ENCODE data around the gene CRY2.

CRY2 gene

GRCh38 chr11:45860764-45861510 lies 13.7 kb downstream of the CRY2 start:
- H3K4me3 ChIP-seq (ENCODE audit: control insufficient read depth in 1 of 7, extremely low read depth in 1 of 7, insufficient read depth in 4 of 7, low read depth in 2 of 7, low read length in 6 of 7) = no peak overlapping the region
- ChIA-PET POLR2A (no interaction called here), CTCF (interaction anchor here (0.6 to 4.8 kb wide), 6 partner anchors 9 to 948 kb away, joined by 3 to 22 read pairs (median 3); no protein-coding TSS in a partner anchor)
- no peaks in the 10 kb centered on the region for H3K27me3 ChIP-seq (replicated peaks in 2 of 5; ENCODE audit: control insufficient read depth in 4 of 5, insufficient read depth in 5 of 5, low read length in 4 of 5)
- no peaks in the 10 kb centered on the region for H3K4me1 ChIP-seq (ENCODE audit: control extremely low read depth in 1 of 4, control insufficient read depth in 4 of 4, insufficient read depth in 4 of 4, low read length in 3 of 4)
- H3K36me3 ChIP-seq (ENCODE audit: control insufficient read depth in 4 of 4, insufficient read depth in 4 of 4, low read length in 3 of 4) = peaks cover 23 to 91% (median 71%) of the 10 kb centered on the region in 4 experiments
- no peaks in the 10 kb centered on the region for H3K9me3 ChIP-seq (ENCODE audit: control extremely low read depth in 1 of 5, control insufficient read depth in 4 of 5, insufficient read depth in 2 of 5, low read depth in 1 of 5, low read length in 4 of 5)
- WGBS (ENCODE audit: insufficient coverage) = 100% methylated on average over 3 of the region's 10 CpGs
- no peak for DNase-seq
- no peak overlapping the region for H3K27ac ChIP-seq (ENCODE audit: insufficient read depth in 1 of 2, low read depth in 1 of 2, low read length in 2 of 2, poor library complexity in 1 of 2, severe bottlenecking in 2 of 2)

DNA sequence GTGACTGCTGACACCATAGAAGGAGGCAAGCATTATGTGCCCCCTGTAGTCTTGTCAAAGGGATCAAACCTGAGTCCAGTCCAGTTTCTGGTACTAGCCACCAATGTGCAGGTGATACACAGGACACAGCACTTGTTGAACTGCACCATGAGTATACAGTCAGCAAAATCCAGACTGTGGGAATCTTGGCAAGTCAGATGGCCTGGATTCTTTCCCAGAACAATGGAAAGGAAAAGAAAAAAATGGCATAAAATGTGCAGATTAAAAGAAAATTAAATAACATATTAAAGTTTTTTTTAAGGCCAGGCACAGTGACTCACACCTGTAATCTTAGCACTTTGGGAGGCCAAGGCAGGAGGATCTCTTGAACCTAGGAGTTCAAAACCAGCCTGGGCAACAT lies 16.8 kb downstream of the CRY2 start:
- Histone ChIP-seq H3K27me3 (replicated peaks in 2 of 5; ENCODE audit: control insufficient read depth in 4 of 5, insufficient read depth in 5 of 5, low read length in 4 of 5) (no peaks in the 10 kb centered on the region), H3K4me3 (ENCODE audit: control insufficient read depth in 1 of 7, extremely low read depth in 1 of 7, insufficient read depth in 4 of 7, low read depth in 2 of 7, low read length in 6 of 7) (no peak overlapping the region), H3K9me3 (ENCODE audit: control extremely low read depth in 1 of 5, control insufficient read depth in 4 of 5, insufficient read depth in 2 of 5, low read depth in 1 of 5, low read length in 4 of 5) (no peaks in the 10 kb centered on the region), H3K36me3 (ENCODE audit: control insufficient read depth in 4 of 4, insufficient read depth in 4 of 4, low read length in 3 of 4) (peaks cover 19 to 91% (median 71%) of the 10 kb centered on the region in 4 experiments), H3K4me1 (ENCODE audit: control extremely low read depth in 1 of 4, control insufficient read depth in 4 of 4, insufficient read depth in 4 of 4, low read length in 3 of 4) (no peaks in the 10 kb centered on the region), H3K27ac (ENCODE audit: insufficient read depth in 1 of 2, low read depth in 1 of 2, low read length in 2 of 2, poor library complexity in 1 of 2, severe bottlenecking in 2 of 2) (no peak overlapping the region)
- DNase-seq = no peak
- POLR2A ChIA-PET = interaction anchor here (0.8 kb wide), 1 partner anchor 8 kb away, joined by 3 read pairs; no protein-coding TSS in a partner anchor
- CTCF ChIA-PET = interaction anchor here (1.2 to 4.8 kb wide), 3 partner anchors 9 to 46 kb away, joined by 3 to 22 read pairs (median 3); no protein-coding TSS in a partner anchor

- H3K27me3 ChIP-seq (replicated peaks in 2 of 5; ENCODE audit: control insufficient read depth in 4 of 5, insufficient read depth in 5 of 5, low read length in 4 of 5) = no peaks in the 10 kb centered on the region
- DNase-seq = no peak
- H3K4me1 ChIP-seq (ENCODE audit: control extremely low read depth in 1 of 4, control insufficient read depth in 4 of 4, insufficient read depth in 4 of 4, low read length in 3 of 4) = peaks cover 0 to 9% (median 3%) of the 10 kb centered on the region in 4 experiments
- 84% methylated on average over 8 of the region's 12 CpGs for WGBS (ENCODE audit: insufficient coverage)
- ChIA-PET POLR2A (no interaction called here), CTCF (interaction anchor here (1.3 kb wide), 1 partner anchor 8 kb away, joined by 6 read pairs; no protein-coding TSS in a partner anchor)
- no peak overlapping the region for H3K4me3 ChIP-seq (ENCODE audit: control insufficient read depth in 1 of 7, extremely low read depth in 1 of 7, insufficient read depth in 4 of 7, low read depth in 2 of 7, low read length in 6 of 7)
- H3K27ac ChIP-seq (ENCODE audit: insufficient read depth in 1 of 2, low read depth in 1 of 2, low read length in 2 of 2, poor library complexity in 1 of 2, severe bottlenecking in 2 of 2) = no peak overlapping the region
- H3K36me3 ChIP-seq (ENCODE audit: control insufficient read depth in 4 of 4, insufficient read depth in 4 of 4, low read length in 3 of 4) = peaks cover 14 to 78% (median 65%) of the 10 kb centered on the region in 4 experiments
- H3K9me3 ChIP-seq (ENCODE audit: control extremely low read depth in 1 of 5, control insufficient read depth in 4 of 5, insufficient read depth in 2 of 5, low read depth in 1 of 5, low read length in 4 of 5) = no peaks in the 10 kb centered on the region
Measured at GRCh38 chr11:45869551-45869950, 22.3 kb downstream of the CRY2 start.

DNA sequence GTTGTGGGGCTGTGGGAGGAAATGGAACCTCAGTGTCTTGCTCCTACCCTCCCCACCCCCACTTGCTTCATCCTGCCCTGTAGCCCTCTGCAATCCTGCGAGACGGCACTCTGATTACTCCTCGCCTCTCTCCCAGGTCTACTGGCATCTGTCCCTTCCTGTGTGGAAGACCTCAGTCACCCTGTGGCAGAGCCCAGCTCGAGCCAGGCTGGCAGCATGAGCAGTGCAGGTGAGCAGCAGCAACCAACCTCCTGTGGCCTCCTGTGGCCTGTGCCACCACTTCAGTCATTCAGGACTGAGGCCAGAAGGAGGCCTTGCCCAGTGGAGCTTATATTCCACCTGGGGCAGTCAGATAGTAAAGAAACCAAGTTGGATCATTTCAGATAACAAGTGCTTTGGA lies 23.4 kb downstream of the CRY2 start:
- DNase-seq = no peak
- peaks cover 0 to 9% (median 3%) of the 10 kb centered on the region in 4 experiments for H3K4me1 ChIP-seq (ENCODE audit: control extremely low read depth in 1 of 4, control insufficient read depth in 4 of 4, insufficient read depth in 4 of 4, low read length in 3 of 4)
- H3K9me3 ChIP-seq (ENCODE audit: control extremely low read depth in 1 of 5, control insufficient read depth in 4 of 5, insufficient read depth in 2 of 5, low read depth in 1 of 5, low read length in 4 of 5) = no peaks in the 10 kb centered on the region
- peaks cover 10 to 82% (median 64%) of the 10 kb centered on the region in 4 experiments for H3K36me3 ChIP-seq (ENCODE audit: control insufficient read depth in 4 of 4, insufficient read depth in 4 of 4, low read length in 3 of 4)
- no peak overlapping the region for H3K27ac ChIP-seq (ENCODE audit: insufficient read depth in 1 of 2, low read depth in 1 of 2, low read length in 2 of 2, poor library complexity in 1 of 2, severe bottlenecking in 2 of 2)
- no peaks in the 10 kb centered on the region for H3K27me3 ChIP-seq (replicated peaks in 2 of 5; ENCODE audit: control insufficient read depth in 4 of 5, insufficient read depth in 5 of 5, low read length in 4 of 5)
- 89% methylated on average over 3 of the region's 4 CpGs for WGBS (ENCODE audit: insufficient coverage)
- H3K4me3 ChIP-seq (ENCODE audit: control insufficient read depth in 1 of 7, extremely low read depth in 1 of 7, insufficient read depth in 4 of 7, low read depth in 2 of 7, low read length in 6 of 7) = no peak overlapping the region
- ChIA-PET POLR2A (no interaction called here), CTCF (interaction anchor here (0.5 to 4.4 kb wide), 5 partner anchors 7 to 65 kb away, joined by 3 to 22 read pairs (median 11); no protein-coding TSS in a partner anchor)

DNA sequence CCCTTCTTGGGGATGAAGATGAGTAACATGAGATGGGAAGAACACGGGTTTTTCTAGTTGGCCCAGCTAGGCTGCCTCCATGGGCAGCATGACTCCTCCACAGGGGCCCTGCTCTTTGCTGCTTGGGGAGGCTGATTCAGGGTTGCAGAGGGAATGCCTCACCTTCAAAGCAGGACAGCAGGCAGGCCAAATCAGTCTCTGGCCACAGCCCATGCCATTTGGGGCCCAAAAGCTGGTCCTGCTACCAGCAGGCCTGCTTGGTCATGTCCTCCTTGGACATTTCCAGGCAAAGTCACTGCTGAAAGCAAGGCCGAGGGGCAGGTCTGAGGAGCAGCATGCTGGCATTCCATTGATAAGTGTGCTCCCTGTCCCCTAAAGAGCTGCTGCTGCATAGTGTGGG lies 24.4 kb downstream of the CRY2 start:
- Histone ChIP-seq H3K36me3 (ENCODE audit: control insufficient read depth in 4 of 4, insufficient read depth in 4 of 4, low read length in 3 of 4) (peaks cover 10 to 80% (median 63%) of the 10 kb centered on the region in 4 experiments), H3K4me1 (ENCODE audit: control extremely low read depth in 1 of 4, control insufficient read depth in 4 of 4, insufficient read depth in 4 of 4, low read length in 3 of 4) (peaks cover 0 to 9% (median 3%) of the 10 kb centered on the region in 4 experiments), H3K27ac (ENCODE audit: insufficient read depth in 1 of 2, low read depth in 1 of 2, low read length in 2 of 2, poor library complexity in 1 of 2, severe bottlenecking in 2 of 2) (no peak overlapping the region), H3K4me3 (ENCODE audit: control insufficient read depth in 1 of 7, extremely low read depth in 1 of 7, insufficient read depth in 4 of 7, low read depth in 2 of 7, low read length in 6 of 7) (no peak overlapping the region), H3K27me3 (replicated peaks in 2 of 5; ENCODE audit: control insufficient read depth in 4 of 5, insufficient read depth in 5 of 5, low read length in 4 of 5) (no peaks in the 10 kb centered on the region), H3K9me3 (ENCODE audit: control extremely low read depth in 1 of 5, control insufficient read depth in 4 of 5, insufficient read depth in 2 of 5, low read depth in 1 of 5, low read length in 4 of 5) (no peaks in the 10 kb centered on the region)
- ChIA-PET CTCF (interaction anchor here (0.9 to 4.4 kb wide), 13 partner anchors 8 to 135 kb away, joined by 3 to 22 read pairs (median 4); no protein-coding TSS in a partner anchor), POLR2A (interaction anchor here (1.2 kb wide), 1 partner anchor 8 kb away, joined by 3 read pairs; no protein-coding TSS in a partner anchor)
- no peak for DNase-seq
- WGBS (ENCODE audit: insufficient coverage) = 80% methylated on average over 2 of the region's 2 CpGs

DNA sequence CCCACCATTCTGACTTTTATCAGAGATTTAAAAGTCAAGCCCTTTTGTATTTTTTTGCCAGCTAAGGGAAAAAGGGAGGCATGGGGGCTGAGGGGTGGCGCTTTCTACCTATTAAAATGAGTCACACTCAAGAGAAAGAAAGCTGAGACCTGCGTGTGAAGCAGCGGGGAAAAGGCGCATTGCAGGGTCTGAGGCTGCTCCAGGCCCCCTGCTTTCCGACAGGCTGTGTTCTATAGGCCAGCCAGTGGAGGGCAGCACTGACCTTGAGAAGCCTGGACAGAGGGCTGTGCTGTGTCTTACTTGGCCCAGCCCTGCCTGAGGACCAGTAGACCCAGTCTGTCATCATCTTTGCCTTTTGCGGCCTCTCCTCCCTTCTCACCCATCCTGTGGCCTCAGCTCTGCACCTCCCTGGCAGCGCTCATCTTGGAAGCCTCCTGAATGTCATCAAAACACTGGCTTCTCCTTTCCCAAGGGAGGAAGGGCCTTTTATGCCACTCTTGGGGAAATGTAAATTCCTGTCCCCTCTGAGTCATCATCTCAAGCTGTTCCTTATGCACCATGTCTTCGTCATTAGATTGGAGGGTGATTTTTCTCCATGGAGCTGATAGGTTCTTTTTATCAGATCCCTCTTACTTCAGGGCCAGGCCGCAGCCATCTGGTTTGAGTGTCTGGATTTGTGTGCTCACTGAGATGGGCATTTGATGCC lies 25.5 kb downstream of the CRY2 start:
- 97% methylated on average over 5 of the region's 9 CpGs for WGBS (ENCODE audit: insufficient coverage)
- no peaks in the 10 kb centered on the region for H3K27me3 ChIP-seq (replicated peaks in 2 of 5; ENCODE audit: control insufficient read depth in 4 of 5, insufficient read depth in 5 of 5, low read length in 4 of 5)
- POLR2A ChIA-PET = interaction anchor here (1.2 kb wide), 1 partner anchor 9 kb away, joined by 3 read pairs; no protein-coding TSS in a partner anchor
- H3K4me3 ChIP-seq (ENCODE audit: control insufficient read depth in 1 of 7, extremely low read depth in 1 of 7, insufficient read depth in 4 of 7, low read depth in 2 of 7, low read length in 6 of 7) = no peak overlapping the region
- CTCF ChIA-PET = interaction anchor here (0.8 to 4.4 kb wide), 17 partner anchors 8 to 134 kb away, joined by 3 to 22 read pairs (median 5); partner anchors contain the start of gene PEX16
- peaks cover 0 to 9% (median 3%) of the 10 kb centered on the region in 4 experiments for H3K4me1 ChIP-seq (ENCODE audit: control extremely low read depth in 1 of 4, control insufficient read depth in 4 of 4, insufficient read depth in 4 of 4, low read length in 3 of 4)
- no peaks in the 10 kb centered on the region for H3K9me3 ChIP-seq (ENCODE audit: control extremely low read depth in 1 of 5, control insufficient read depth in 4 of 5, insufficient read depth in 2 of 5, low read depth in 1 of 5, low read length in 4 of 5)
- peak; percentile 39 to 68 (median 62) for DNase-seq
- H3K27ac ChIP-seq (ENCODE audit: insufficient read depth in 1 of 2, low read depth in 1 of 2, low read length in 2 of 2, poor library complexity in 1 of 2, severe bottlenecking in 2 of 2) = no peak overlapping the region
- peaks cover 12 to 81% (median 67%) of the 10 kb centered on the region in 4 experiments for H3K36me3 ChIP-seq (ENCODE audit: control insufficient read depth in 4 of 4, insufficient read depth in 4 of 4, low read length in 3 of 4)

Measured in common myeloid progenitor, CD34-positive (primary cell).